IMR-90 (cell line): ENCODE data around the gene PSMB11.

Experiments
- BHLHE40 ChIP-seq: fragments of 150-350 bp; IDR thresholded peaks from 2 replicates; pipeline ENCODE4 v1.6.1; 2016; ENCODE audit warnings: mild to moderate bottlenecking, low read depth, low read length
- CEBPB ChIP-seq: IDR thresholded peaks from 2 replicates; pipeline ENCODE4 v1.6.1; 2012; ENCODE audit warnings: low read depth, low read length, improper control_type of control experiment
- MAFK ChIP-seq: IDR thresholded peaks from 2 replicates; pipeline ENCODE4 v1.6.1; 2012; ENCODE audit warnings: low read depth, low read length, improper control_type of control experiment
- MXI1 ChIP-seq: IDR thresholded peaks from 2 replicates; pipeline ENCODE4 v1.6.1; 2012; ENCODE audit warnings: low read depth, mild to moderate bottlenecking, low read length, moderate library complexity, borderline replicate concordance
- POLR2A ChIP-seq: IDR thresholded peaks from 2 replicates; pipeline ENCODE4 v1.6.1; 2012; ENCODE audit warnings: mild to moderate bottlenecking, low read depth, low read length
- RAD21 ChIP-seq: IDR thresholded peaks from 2 replicates; pipeline ENCODE4 v1.6.1; 2012; ENCODE audit warnings: low read length, improper control_type of control experiment
- RCOR1 ChIP-seq: IDR thresholded peaks from 2 replicates; pipeline ENCODE4 v1.6.1; 2012; ENCODE audit warnings: mild to moderate bottlenecking, low read length, improper control_type of control experiment; ENCODE audit not compliant: insufficient replicate concordance
- SMC3 ChIP-seq: fragments of 150-350 bp; IDR thresholded peaks from 2 replicates; pipeline ENCODE4 v1.6.1; 2016; ENCODE audit warnings: low read depth, mild to moderate bottlenecking, antibody characterized with exemption, low read length, moderate library complexity
- TF ChIP-seq, protein P1 (sequence below): conservative IDR thresholded peaks from 2 replicates; pipeline ENCODE4 v1.5.1; 2012; ENCODE audit warnings: mild to moderate bottlenecking, low read depth, low read length, improper control_type of control experiment

DNA sequence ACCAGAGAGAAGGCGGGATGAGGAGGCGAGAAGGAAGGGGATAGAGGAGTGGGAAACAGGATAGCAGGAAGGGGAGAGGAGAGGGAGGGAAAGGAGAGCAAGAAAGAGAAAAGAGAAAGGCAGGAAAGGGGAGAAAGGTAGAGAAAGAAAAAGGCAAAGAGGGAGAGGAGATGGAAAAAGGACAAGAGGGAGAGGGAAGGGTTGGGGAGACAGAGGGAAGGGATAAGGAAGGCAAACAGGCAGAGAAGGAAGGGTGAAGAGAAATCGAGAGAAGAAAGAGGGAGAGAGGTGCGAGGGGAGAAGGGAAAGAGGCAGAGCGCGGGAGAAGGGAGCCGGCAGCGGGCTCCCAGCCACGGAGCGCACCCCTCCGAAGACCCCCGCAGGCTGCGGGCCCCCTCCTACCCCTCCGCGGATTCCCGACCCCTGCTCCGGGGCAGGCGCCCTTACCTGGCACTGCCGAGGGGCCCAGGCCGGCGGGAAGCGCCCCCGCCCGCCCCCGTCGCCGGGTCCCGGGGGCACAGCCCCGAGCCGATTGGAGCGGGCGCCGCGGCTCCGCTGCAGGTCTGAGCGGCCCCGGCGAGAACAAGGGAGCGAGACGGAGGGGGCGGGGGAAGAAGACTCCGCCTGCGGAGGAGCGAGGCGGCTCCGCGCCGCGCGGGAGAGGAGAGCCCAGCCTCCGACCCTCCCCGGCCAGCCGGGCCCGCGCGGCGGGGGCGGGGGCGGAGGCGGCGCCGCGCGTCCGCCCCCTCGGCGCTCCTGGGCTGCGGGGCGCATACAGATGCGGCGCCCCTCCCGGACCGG lies 15.1 kb downstream of the PSMB11 start, which contains the start of gene CDH24:
- TF ChIP-seq POLR2A = 0 out of 2 replicates have a peak, but pooled peaks have one; percentile 16
- TF ChIP-seq BHLHE40 = no peak
- TF ChIP-seq, protein P1, sequence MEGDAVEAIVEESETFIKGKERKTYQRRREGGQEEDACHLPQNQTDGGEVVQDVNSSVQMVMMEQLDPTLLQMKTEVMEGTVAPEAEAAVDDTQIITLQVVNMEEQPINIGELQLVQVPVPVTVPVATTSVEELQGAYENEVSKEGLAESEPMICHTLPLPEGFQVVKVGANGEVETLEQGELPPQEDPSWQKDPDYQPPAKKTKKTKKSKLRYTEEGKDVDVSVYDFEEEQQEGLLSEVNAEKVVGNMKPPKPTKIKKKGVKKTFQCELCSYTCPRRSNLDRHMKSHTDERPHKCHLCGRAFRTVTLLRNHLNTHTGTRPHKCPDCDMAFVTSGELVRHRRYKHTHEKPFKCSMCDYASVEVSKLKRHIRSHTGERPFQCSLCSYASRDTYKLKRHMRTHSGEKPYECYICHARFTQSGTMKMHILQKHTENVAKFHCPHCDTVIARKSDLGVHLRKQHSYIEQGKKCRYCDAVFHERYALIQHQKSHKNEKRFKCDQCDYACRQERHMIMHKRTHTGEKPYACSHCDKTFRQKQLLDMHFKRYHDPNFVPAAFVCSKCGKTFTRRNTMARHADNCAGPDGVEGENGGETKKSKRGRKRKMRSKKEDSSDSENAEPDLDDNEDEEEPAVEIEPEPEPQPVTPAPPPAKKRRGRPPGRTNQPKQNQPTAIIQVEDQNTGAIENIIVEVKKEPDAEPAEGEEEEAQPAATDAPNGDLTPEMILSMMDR = no peak
- TF ChIP-seq MAFK = no peak
- no peak for TF ChIP-seq RAD21
- TF ChIP-seq RCOR1 = no peak
- TF ChIP-seq CEBPB = no peak
- no peak for TF ChIP-seq SMC3
- peak; percentile 47; the same call in 1 of the 2 replicates for TF ChIP-seq MXI1
